NK-92 (cell line): ENCODE data around the gene ELL2.
"Not testable (repeated sequence)": the region's sequence is repeated elsewhere in the genome, so short reads cannot be mapped to it uniquely, and the experiment has no call there.

Experiments
- DNase-seq: peaks from one replicate; lab custom pipeline; 2025; ENCODE audit not compliant: unreplicated experiment; lab: John Stamatoyannopoulos, UW

ELL2 gene

DNA sequence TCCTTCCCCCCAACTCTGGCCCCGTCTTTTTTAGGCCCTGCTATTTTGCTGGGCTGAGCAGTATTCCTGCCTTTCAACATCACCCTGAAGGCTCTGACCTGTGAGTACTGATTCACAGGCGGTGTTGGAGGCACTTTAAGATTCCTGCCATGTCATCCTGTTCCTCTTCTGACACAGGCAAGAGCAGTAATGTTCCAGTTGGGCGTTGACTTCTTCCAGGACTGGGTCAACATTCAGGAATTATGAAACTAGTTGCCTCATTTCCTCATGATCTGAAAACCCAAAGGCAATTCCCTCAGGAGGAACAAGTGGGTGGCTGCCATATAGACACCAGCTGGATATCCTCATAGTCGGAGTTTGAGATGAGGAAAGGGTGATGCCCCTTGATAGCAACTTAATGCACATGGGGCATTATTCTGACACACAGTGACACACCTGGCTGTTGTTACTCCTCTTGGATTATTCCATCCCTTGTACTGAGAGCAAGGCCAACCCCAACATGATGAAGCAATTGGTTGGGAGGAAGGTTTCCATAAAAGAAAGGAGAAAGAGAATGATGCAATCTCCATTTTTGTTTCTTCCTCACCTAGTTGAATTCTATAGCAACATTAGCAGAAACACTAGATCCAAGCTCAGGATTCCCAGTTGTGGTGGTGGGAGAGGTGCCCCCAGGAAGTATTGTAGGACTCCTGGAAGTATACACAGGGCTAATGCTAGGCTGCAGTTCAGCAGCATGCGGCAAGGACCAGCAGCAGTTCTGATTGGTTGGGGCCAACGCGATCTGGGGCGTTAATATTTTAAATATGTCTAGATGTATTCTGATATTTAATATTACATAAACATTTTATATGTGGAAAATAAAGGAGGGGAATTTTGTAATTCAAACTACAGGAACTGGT is 119.5 kb downstream of the ELL2 start:
- no peak for DNase-seq

DNA sequence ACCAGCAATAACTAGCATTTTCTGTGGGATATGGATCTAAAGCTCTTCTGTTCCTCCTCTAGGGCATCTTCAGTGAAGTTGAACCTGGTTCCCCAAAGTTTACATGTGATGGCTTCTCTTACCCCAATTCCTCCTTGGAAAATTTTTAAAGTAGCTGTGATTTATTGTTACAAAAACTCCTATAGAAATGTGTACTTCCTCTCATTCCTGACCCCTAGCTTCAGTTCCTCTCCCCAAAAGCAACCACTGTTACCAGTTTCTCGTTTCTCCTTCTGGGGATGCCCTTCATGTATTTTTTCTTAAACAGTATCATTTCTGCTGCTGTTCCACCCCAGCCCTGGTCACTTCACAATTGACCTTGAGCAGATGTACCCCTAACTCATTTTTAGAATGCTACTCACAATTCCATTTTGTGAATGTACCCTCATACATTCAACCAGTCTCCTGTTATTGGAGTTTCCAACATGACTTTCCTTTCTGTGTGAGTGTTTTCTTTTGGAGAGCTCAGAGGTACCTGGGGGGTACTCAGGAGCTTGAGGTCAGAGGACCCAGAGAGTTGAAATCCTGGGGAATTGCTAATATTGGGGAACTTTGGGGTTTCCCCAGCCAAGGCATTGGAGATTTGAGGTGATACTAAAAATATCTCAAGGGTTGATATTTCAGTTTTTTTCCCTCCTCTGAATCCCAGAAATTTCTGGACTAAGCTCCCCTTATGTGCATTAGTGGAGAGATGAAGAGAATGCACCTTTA is 120.5 kb downstream of the ELL2 start:
- DNase-seq, result no peak

DNA sequence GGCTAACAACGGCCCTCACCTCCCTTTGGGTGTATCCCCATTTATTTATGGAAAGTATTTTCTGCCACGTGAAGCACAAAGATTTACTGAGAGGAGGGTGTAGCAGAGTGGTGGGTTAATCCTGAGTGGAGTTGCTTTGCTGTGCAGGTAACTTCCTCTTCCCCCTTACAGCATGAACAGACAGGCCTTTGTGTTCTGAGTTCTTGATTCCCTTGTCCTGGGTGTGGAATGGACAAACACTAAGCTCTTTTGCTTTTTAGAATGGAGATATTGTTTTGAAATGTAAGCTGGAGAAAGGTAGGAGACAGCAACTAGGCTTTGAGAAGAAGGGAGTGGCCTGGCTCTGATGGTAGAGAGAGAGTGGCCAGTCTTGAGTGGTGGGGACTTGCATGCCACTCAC is 122.0 kb downstream of the ELL2 start:
- no peak for DNase-seq

DNA sequence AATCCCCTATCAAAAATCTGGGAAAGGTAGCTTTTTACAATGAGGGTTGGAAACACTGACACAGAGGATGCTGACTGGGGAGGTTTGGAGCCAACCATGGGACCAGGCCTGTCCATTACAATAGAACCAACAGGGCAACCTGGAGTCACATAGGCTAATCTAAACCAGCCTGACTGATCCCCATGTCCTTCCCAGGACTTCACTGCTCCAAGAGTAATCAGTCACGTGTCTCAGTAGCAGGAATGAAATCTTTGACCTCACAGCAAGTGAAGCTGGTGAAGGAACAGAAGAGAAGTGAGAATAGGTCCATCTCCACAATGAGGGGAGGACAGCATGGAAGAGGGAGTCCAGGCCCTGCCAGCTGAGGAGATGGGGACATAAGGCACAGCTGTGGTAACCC is 123.1 kb downstream of the ELL2 start:
- no peak for DNase-seq

DNA sequence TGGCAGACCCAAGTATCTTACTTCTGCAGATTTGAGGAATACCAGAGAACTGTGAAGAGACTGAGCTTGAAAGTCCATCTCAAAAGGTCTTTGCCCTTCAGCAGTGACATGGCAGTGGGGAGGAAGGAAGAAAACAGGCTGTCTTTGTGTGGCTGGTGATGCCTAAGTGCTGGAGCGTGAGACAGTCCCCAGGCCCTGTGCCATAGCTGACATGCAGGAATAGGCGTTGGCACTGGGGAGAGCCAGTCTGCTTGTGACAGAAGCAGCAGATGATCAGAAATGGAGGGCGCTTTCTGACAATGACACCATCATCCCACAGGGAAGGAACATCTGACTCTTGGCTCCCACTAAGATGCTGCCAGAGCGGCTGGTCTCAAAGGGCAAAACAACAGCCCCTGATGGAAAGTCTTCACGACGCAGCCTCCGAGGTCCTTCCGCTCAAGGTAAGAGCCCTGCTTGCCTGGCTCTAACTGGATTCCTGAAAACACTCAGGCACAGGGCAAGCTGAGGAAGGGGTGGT is 123.6 kb downstream of the ELL2 start:
- no peak for DNase-seq

DNA sequence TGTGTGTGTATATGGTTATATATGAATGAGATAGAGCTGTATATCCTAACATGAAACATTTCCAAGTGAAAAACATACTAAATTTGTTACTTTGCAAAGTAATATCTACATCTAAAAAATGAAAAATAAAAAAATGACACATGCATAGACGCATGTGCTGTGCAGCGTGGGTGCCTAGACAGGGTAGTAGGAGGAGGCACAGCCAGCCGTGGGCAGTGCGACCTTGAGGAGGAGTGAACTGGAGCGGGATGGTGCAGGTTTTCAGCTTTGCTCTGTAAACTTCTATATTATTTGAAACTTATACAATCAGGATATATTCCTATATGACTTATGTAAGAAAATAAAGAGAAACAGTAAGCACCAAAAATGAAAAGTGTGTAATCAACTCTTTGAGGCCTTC is 124.2 kb downstream of the ELL2 start:
- no peak for DNase-seq

DNA sequence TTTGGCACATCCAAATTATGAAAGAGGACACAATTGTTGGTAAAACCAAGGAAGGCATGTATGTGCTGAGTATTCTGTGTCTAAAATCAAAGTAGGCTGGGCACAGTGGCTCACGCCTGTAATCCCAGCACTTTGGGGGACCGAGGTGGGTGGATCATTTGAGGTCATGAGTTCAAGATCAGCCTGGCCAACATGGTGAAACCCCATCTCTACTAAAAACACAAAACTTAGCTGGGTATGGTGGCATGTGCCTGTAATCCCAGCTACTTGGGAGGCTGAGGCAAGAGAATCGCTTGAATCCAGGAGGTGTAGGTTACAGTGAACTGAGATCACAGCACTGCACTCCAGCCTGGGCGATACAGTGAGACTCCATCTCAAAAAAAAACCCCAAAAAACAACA is 124.7 kb downstream of the ELL2 start:
- DNase-seq, result not testable (repeated sequence)

DNA sequence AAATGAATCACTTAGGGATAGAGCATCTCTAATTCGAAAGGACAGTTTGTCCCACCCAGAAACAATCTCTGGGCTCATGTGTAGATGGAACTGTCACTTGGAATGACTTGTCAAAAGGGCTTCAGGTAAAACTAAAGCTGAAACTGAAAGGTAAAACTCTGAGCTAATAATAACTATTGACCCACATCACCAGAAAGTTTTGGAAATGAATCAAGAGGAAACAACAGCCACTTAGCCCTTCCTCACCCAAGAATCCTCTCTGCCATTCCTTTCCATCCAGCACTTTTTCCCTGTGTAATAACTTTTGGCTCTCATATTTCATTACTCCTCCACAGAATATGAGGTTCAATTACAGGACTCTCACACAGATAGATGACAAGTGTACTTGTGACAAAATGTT is 125.1 kb downstream of the ELL2 start:
- DNase-seq, result no peak

DNA sequence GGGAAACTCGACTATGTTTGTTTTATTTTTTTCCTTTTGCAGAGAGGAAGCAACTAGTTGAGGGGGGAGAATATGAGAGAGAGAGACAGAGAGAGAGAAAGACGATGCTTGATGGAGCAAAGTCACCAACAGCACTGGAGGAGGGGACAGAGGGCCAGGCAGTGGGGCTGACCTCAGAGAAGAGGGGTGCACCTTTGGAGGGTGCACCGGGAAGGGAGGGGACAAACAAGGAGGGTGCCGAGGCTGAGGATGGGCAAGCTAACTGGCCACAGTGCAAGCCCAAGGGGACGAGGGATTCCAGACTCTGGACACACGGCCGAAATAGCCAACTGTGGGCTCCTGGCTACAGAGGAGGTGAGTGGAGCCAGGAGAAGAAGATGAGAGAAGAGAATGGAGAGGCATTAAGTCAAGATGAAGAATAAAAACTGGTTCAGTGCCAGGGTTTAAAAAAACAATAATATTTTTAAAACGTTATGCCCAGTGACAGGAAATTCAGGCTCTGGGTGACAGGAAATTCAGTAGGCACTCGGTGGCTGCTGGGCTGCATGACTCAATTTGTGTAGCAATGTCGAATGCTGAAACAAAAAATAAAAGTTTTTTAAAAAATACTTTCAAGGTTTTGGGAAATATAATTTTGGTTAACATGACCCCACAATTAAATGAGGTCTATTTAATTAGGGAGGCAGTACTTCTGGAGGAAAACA is 125.8 kb downstream of the ELL2 start:
- no peak for DNase-seq
